HCT116 (cell line): ENCODE results near the gene WSCD1. TPM values are rescaled to one million over a fixed set of nuclear protein-coding genes. Genes with fewer than 3 reads are reported as not detected.

Source experiments
- ATAC-seq: fragments of 200-7000 bp; cut with Tn5 transposase; 2 replicates; pipeline ENCODE4 v1.9.1; 2020; ENCODE audit warnings: mild to moderate bottlenecking, moderate library complexity
- BruUV-seq: library from RNA; stranded (reverse); fragments of 400-500 nt; replicated peaks from 2 replicates; lab custom pipeline; 2021; lab: Mats Ljungman, UMichigan
- CTCF ChIA-PET: fragments of 300-600 bp; sonication (Branson Sonifier 250); formaldehyde crosslinking; loops from one replicate; lab custom pipeline; 2021; ENCODE audit warnings: antibody characterized with exemption; lab: Charles Lee
- POLR2A ChIA-PET: fragments of 300-600, 350-600 bp; sonication (Branson Sonifier 250); formaldehyde crosslinking; loops from one replicate; lab custom pipeline; 2021; ENCODE audit warnings: antibody characterized with exemption; lab: Charles Lee
- RAD21 ChIA-PET, 2 experiments: fragments of 300-600 bp; sonication (Branson Sonifier 250); formaldehyde crosslinking; loops; one replicate each; lab custom pipeline; 2023; ENCODE audit warnings: low total read pairs in 2 of 2; ENCODE audit not compliant: uncharacterized antibody in 2 of 2, unreplicated experiment in 2 of 2, low non-redundant PET in 1 of 2; lab: Charles Lee
- DNase-seq: peaks from one replicate; pipeline ENCODE4 v3.0.0-alpha.2; 2010; ENCODE audit warnings: low read depth, low spot score
- H2AFZ ChIP-seq: fragments of 200-600 bp; shearing (Covaris generic), sonication (generic); 2 replicates; pipeline ENCODE4 v1.6.1; 2017; ENCODE audit warnings: low read depth, mixed run types, mixed read lengths, antibody characterized with exemption, low read length; ENCODE audit not compliant: poor library complexity, severe bottlenecking
- H3K27ac ChIP-seq: 2 replicates; pipeline ENCODE4 v1.5.1; 2012; ENCODE audit warnings: low read depth, low read length
- H3K27me3 ChIP-seq: fragments of 200-600 bp; sonication (generic); 2 replicates; pipeline ENCODE4 v1.6.1; 2016; ENCODE audit warnings: mixed run types, low read length, mixed read lengths; ENCODE audit not compliant: insufficient read depth
- H3K36me3 ChIP-seq, 2 experiments: fragments of 200-500 bp in 1 of 2; fragments of 200-600 bp in 1 of 2; sonication (Bioruptor generic) in 1 of 2; sonication (generic) in 1 of 2; 2 replicates each; pipeline versions ENCODE4 v1.5.1 to v1.6.1; 2014 to 2016; ENCODE audit warnings: low read length in 2 of 2, inconsistent platforms in 1 of 2, mixed read lengths in 1 of 2, mixed run types in 1 of 2; ENCODE audit not compliant: insufficient read depth in 2 of 2, control insufficient read depth in 1 of 2
- H3K4me1 ChIP-seq, 2 experiments: fragments of 200-600 bp in 1 of 2; sonication (generic) in 1 of 2; 2 replicates each; pipeline versions ENCODE4 v1.5.1 to v1.6.1; 2012 to 2017; ENCODE audit warnings: low read length in 2 of 2, inconsistent platforms in 1 of 2, mild to moderate bottlenecking in 1 of 2, mixed read lengths in 1 of 2, mixed run types in 1 of 2, moderate library complexity in 1 of 2; ENCODE audit not compliant: insufficient read depth in 2 of 2, control insufficient read depth in 1 of 2
- H3K4me2 ChIP-seq: fragments of 200-600 bp; sonication (generic); 2 replicates; pipeline ENCODE4 v1.6.1; 2017; ENCODE audit warnings: mixed run types, low read length, mixed read lengths
- H3K4me3 ChIP-seq, 2 experiments: fragments of 200-600 bp in 1 of 2; sonication (generic) in 1 of 2; replicated peaks in 1 of 2; 2 replicates each; pipeline ENCODE4 v1.5.1; 2011 to 2016; ENCODE audit warnings: low read length in 2 of 2, control low read depth in 1 of 2, low read depth in 1 of 2, mild to moderate bottlenecking in 1 of 2, mixed read lengths in 1 of 2, mixed run types in 1 of 2
- H3K79me2 ChIP-seq: fragments of 200-600 bp; sonication (generic); 2 replicates; pipeline ENCODE4 v1.6.1; 2017; ENCODE audit warnings: mild to moderate bottlenecking, mixed run types, low read length, moderate library complexity, mixed read lengths; ENCODE audit not compliant: insufficient read depth
- H3K9ac ChIP-seq: fragments of 200-600 bp; sonication (generic); 2 replicates; pipeline ENCODE4 v1.6.1; 2016; ENCODE audit warnings: low read length, mixed read lengths
- H3K9me2 ChIP-seq: fragments of 200-600 bp; sonication (generic), shearing (Covaris generic); 2 replicates; pipeline ENCODE4 v1.6.1; 2017; ENCODE audit warnings: mixed run types, mild to moderate bottlenecking, moderate library complexity; ENCODE audit not compliant: insufficient read depth
- H3K9me3 ChIP-seq, 2 experiments: fragments of 200-500 bp in 1 of 2; fragments of 200-600 bp in 1 of 2; sonication (Bioruptor generic) in 1 of 2; sonication (generic) in 1 of 2; 2 replicates each; pipeline ENCODE4 v1.6.1; 2014 to 2017; ENCODE audit warnings: low read length in 2 of 2, mixed read lengths in 2 of 2, inconsistent platforms in 1 of 2, low read depth in 1 of 2, mild to moderate bottlenecking in 1 of 2, mixed run types in 1 of 2, moderate library complexity in 1 of 2; ENCODE audit not compliant: control insufficient read depth in 1 of 2, insufficient read depth in 1 of 2
- H4K20me1 ChIP-seq: fragments of 200-600 bp; sonication (generic), shearing (Covaris generic); 2 replicates; pipeline ENCODE4 v1.6.1; 2017; ENCODE audit warnings: mixed run types, mild to moderate bottlenecking, moderate library complexity; ENCODE audit not compliant: insufficient read depth
- EGR1 ChIP-seq: IDR thresholded peaks from 2 replicates; pipeline ENCODE4 v1.6.1; 2012; ENCODE audit warnings: low read depth
- ELF1 ChIP-seq: IDR thresholded peaks from 2 replicates; pipeline ENCODE4 v1.6.1; 2012; ENCODE audit warnings: low read depth, borderline replicate concordance
- EZH2 ChIP-seq: fragments of 200-600 bp; sonication (generic); IDR thresholded peaks from 2 replicates; pipeline ENCODE4 v1.6.1; 2017; ENCODE audit warnings: antibody characterized with exemption, mixed run types
- FOSL1 ChIP-seq: IDR thresholded peaks from 2 replicates; pipeline ENCODE4 v1.6.1; 2012; ENCODE audit warnings: low read depth
- JUND ChIP-seq: IDR thresholded peaks from 2 replicates; pipeline ENCODE4 v1.6.1; 2012
- POLR2A ChIP-seq: IDR thresholded peaks from 2 replicates; pipeline ENCODE4 v1.7.0; 2011; ENCODE audit warnings: borderline replicate concordance; ENCODE audit not compliant: insufficient read depth, insufficient read length; ENCODE audit errors: extremely low read depth
- SIN3A ChIP-seq: IDR thresholded peaks from 2 replicates; pipeline ENCODE4 v1.6.1; 2012; ENCODE audit warnings: low read depth
- SRF ChIP-seq: IDR thresholded peaks from 2 replicates; pipeline ENCODE4 v1.6.1; 2012; ENCODE audit warnings: low read depth
- YY1 ChIP-seq: IDR thresholded peaks from 2 replicates; pipeline ENCODE4 v1.6.1; 2011; ENCODE audit warnings: low read length, low read depth, moderate library complexity, mild to moderate bottlenecking; ENCODE audit not compliant: insufficient replicate concordance; ENCODE audit errors: extremely low read depth
- ZFX ChIP-seq: fragments of 450-650 bp; IDR thresholded peaks from 2 replicates; pipeline ENCODE4 v1.6.1; 2017
- intact Hi-C: fragments of 100-400 bp; cut with micrococcal nuclease; formaldehyde crosslinking; loops from 2 replicates; pipeline ENCODE4 v1.10.0; 2022
- total RNA-seq: library from RNA; stranded (reverse); gene quantifications from one replicate; pipeline ENCODE4 v1.2.1, GENCODE V29; 2021; ENCODE audit not compliant: unreplicated experiment
- TF ChIP-seq, protein P1 (sequence below): IDR thresholded peaks from 2 replicates; pipeline ENCODE4 v1.6.1; 2012
- TF ChIP-seq, protein P2 (sequence below): IDR thresholded peaks from 2 replicates; pipeline ENCODE4 v1.6.1; 2012; ENCODE audit warnings: low read depth

Gene WSCD1
- total RNA-seq, 1 experiment from 2014 or later = 0.15 TPM

DNA sequence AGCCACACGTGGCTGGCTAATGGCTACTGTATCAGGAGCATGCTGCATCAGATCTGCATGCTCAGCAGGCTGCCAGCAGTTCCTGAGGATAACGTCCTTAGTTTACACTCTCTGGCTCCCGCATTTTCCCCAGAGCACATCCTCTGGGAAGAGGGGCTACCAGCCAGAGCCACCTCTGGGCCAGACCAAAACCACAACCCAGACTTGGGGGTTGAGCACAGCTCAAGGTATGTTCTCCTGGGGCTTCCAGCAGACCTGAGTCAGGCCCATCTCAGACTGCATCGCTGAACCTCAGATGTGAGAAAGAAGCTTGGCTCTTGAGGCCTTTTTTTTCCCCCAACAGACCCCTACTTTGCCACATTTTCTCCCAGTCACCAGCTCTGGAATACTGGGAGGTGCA is 23.7 kb upstream of the WSCD1 start:
- Histone ChIP-seq H3K4me2 (no peak overlapping the region), H2AFZ (no peak overlapping the region), H3K4me1 (no peaks in the 10 kb centered on the region), H4K20me1 (no peaks in the 10 kb centered on the region), H3K9ac (no peak overlapping the region), H3K79me2 (no peaks in the 10 kb centered on the region), H3K4me3 (no peak overlapping the region), H3K27me3 (peaks cover 34% of the 10 kb centered on the region; the same call in 1 of the 2 replicates), H3K9me2 (no peaks in the 10 kb centered on the region), H3K9me3 (no peaks in the 10 kb centered on the region), H3K36me3 (no peaks in the 10 kb centered on the region), H3K27ac (no peak overlapping the region)
- RAD21 ChIA-PET = no interaction called here
- CTCF ChIA-PET = no interaction called here
- intact Hi-C loops = no loop called here
- TF ChIP-seq SIN3A (no peak), EGR1 (no peak), FOSL1 (no peak), ELF1 (no peak), JUND (no peak), YY1 (no peak), EZH2 (no peak), SRF (no peak), ZFX (no peak), POLR2A (no peak)
- TF ChIP-seq, protein P1, sequence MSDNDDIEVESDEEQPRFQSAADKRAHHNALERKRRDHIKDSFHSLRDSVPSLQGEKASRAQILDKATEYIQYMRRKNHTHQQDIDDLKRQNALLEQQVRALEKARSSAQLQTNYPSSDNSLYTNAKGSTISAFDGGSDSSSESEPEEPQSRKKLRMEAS = no peak
- no TSS peak for BruUV-seq
- ATAC-seq (no peak), DNase-seq (no peak)
- POLR2A ChIA-PET = no interaction called here

DNA sequence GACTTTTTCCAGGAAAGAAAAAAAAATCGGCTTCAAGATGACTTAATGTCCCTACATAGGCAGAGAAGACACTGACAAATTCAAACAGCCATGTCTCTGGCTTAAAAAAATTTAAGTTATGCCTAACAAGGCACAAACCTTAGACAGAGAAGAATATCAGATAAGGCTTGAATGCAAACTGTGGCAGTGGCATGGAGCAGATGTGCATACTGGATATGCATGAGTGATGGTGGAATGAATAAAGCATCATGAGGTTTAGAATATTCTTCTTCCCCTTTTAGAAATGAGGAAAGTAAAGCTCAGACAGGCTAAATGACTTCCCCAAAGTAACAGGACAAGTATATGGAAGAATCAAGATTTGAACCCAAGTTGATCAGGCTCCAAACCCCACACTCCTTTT is 23.2 kb upstream of the WSCD1 start:
- no peaks in the 10 kb centered on the region for H3K36me3 ChIP-seq
- TF ChIP-seq JUND = no peak
- TF ChIP-seq, protein P2, sequence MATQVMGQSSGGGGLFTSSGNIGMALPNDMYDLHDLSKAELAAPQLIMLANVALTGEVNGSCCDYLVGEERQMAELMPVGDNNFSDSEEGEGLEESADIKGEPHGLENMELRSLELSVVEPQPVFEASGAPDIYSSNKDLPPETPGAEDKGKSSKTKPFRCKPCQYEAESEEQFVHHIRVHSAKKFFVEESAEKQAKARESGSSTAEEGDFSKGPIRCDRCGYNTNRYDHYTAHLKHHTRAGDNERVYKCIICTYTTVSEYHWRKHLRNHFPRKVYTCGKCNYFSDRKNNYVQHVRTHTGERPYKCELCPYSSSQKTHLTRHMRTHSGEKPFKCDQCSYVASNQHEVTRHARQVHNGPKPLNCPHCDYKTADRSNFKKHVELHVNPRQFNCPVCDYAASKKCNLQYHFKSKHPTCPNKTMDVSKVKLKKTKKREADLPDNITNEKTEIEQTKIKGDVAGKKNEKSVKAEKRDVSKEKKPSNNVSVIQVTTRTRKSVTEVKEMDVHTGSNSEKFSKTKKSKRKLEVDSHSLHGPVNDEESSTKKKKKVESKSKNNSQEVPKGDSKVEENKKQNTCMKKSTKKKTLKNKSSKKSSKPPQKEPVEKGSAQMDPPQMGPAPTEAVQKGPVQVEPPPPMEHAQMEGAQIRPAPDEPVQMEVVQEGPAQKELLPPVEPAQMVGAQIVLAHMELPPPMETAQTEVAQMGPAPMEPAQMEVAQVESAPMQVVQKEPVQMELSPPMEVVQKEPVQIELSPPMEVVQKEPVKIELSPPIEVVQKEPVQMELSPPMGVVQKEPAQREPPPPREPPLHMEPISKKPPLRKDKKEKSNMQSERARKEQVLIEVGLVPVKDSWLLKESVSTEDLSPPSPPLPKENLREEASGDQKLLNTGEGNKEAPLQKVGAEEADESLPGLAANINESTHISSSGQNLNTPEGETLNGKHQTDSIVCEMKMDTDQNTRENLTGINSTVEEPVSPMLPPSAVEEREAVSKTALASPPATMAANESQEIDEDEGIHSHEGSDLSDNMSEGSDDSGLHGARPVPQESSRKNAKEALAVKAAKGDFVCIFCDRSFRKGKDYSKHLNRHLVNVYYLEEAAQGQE = no peak
- no peaks in the 10 kb centered on the region for H3K9me3 ChIP-seq
- H3K9me2 ChIP-seq = no peaks in the 10 kb centered on the region
- H3K27ac ChIP-seq = no peak overlapping the region
- CTCF ChIA-PET = no interaction called here
- H3K4me3 ChIP-seq = no peak overlapping the region
- no peaks in the 10 kb centered on the region for H3K4me1 ChIP-seq
- no peak overlapping the region for H2AFZ ChIP-seq
- RAD21 ChIA-PET = no interaction called here
- H3K4me2 ChIP-seq = no peak overlapping the region
- no peaks in the 10 kb centered on the region for H3K79me2 ChIP-seq
- POLR2A ChIA-PET = no interaction called here
- H4K20me1 ChIP-seq = no peaks in the 10 kb centered on the region
- no TSS peak for BruUV-seq
- no peak overlapping the region for H3K9ac ChIP-seq
- intact Hi-C loops = no loop called here
- ATAC-seq (no peak), DNase-seq (no peak)
- H3K27me3 ChIP-seq = peaks cover 34% of the 10 kb centered on the region; the same call in 1 of the 2 replicates
